Natural killer cell (primary cell): ENCODE measurements around the gene TEX48. TPM values are rescaled to one million over a fixed set of nuclear protein-coding genes. Genes with fewer than 3 reads are reported as not detected.

Experiments used
- ATAC-seq, 3 donors: fragments of 150-1000 bp in 2 of 3; fragments of 200-7000 bp in 1 of 3; cut with Tn5 transposase; 1 replicate in 1 of 3; 2 replicates in 2 of 3; pipeline ENCODE4 v1.10.0; 2021; ENCODE audit warnings: mild to moderate bottlenecking in 2 of 3, moderate library complexity in 2 of 3
- DNase-seq, 2 donors: peaks; one replicate each; pipeline versions ENCODE4 v3.0.0 to v3.0.0-alpha.2; 2013 to 2021; ENCODE audit warnings: mixed read lengths in 1 of 2
- H3K27ac ChIP-seq: one replicate; pipeline ENCODE4 v1.5.1; 2013; ENCODE audit warnings: mild to moderate bottlenecking, low read length
- H3K27me3 ChIP-seq: one replicate; pipeline ENCODE4 v1.6.1; 2013; ENCODE audit warnings: low read length; ENCODE audit not compliant: control insufficient read depth, insufficient read depth
- H3K36me3 ChIP-seq: one replicate; pipeline ENCODE4 v1.6.1; 2013; ENCODE audit warnings: low read length; ENCODE audit not compliant: control insufficient read depth, insufficient read depth
- H3K4me1 ChIP-seq: one replicate; pipeline ENCODE4 v1.6.1; 2013; ENCODE audit warnings: low read length; ENCODE audit not compliant: control insufficient read depth, insufficient read depth
- H3K4me3 ChIP-seq: one replicate; pipeline ENCODE4 v1.5.1; 2013; ENCODE audit warnings: low read length
- H3K9me3 ChIP-seq: one replicate; pipeline ENCODE4 v1.6.1; 2013; ENCODE audit warnings: low read length; ENCODE audit not compliant: control insufficient read depth, insufficient read depth
- H3K27ac Mint-ChIP-seq, 2 donors: one replicate each; pipeline ENCODE4 v1.8.0; 2022; ENCODE audit warnings: mild to moderate bottlenecking in 2 of 2, mixed read lengths in 2 of 2, moderate library complexity in 1 of 2
- H3K27me3 Mint-ChIP-seq, 2 donors: one replicate each; pipeline ENCODE4 v1.8.0; 2022; ENCODE audit warnings: low read depth in 2 of 2, mixed read lengths in 2 of 2
- H3K36me3 Mint-ChIP-seq: one replicate; pipeline ENCODE4 v1.8.0; 2022; ENCODE audit warnings: mixed read lengths
- H3K4me1 Mint-ChIP-seq, 2 donors: one replicate each; pipeline ENCODE4 v1.8.0; 2022; ENCODE audit warnings: mixed read lengths in 2 of 2
- H3K4me3 Mint-ChIP-seq: one replicate; pipeline ENCODE4 v1.8.0; 2022; ENCODE audit warnings: mild to moderate bottlenecking, moderate library complexity, mixed read lengths
- H3K9me3 Mint-ChIP-seq, 2 donors: one replicate each; pipeline ENCODE4 v1.8.0; 2022; ENCODE audit warnings: mixed read lengths in 2 of 2
- WGBS: methylation state at CpG from one replicate; pipeline ENCODE4 v1.1.7; 2013; ENCODE audit warnings: missing lambda C conversion rate; ENCODE audit not compliant: insufficient coverage; 5-methylcytosine and 5-hydroxymethylcytosine counted together
- intact Hi-C: fragments of 100-400 bp; cut with micrococcal nuclease; formaldehyde crosslinking; loops from one replicate; pipeline ENCODE4 v1.14.2; 2022
- total RNA-seq, 4 donors: library from RNA; stranded (reverse); fragments of 120-200 nt in 1 of 4; gene quantifications; one replicate each; pipeline versions ENCODE4 v1.2.3 to v1.2.4, GENCODE V29; 2013 to 2022
- TF ChIP-seq, protein P1 (sequence below): fragments of 200-600 bp; IDR thresholded peaks from one replicate; pipeline ENCODE4 v1.8.0; 2022; ENCODE audit warnings: antibody characterized with exemption

Gene TEX48
- total RNA-seq, 3 donors from 2014 or later (not counting 1 experiment from before 2014, with no cell fraction given), result not detected

DNA sequence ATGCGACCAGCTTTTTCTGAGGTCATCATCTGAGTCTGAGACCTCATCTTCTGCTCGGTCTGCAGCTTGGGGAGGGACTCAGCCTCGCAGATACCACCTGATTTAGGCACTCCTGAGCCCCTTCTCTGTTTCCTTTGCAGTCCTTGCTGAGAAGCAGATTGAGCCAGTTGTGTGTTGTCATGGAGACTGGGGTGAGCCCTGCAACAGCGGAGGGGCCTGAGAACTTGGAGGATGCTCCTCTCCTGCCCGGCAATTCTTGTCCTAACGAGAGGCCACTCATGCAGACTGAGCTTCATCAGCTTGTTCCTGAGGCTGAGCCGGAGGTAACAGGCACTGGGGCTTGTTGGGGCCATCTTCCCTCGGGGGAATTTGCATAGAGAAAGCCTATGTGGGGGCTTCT is 43.6 kb downstream of the TEX48 start:
- intact Hi-C loops, result no loop called here
- H3K4me3 ChIP-seq, result no peak overlapping the region
- H3K27ac ChIP-seq, result no peak overlapping the region
- DNase-seq (no peak), ATAC-seq (no peak)
- 96% methylated on average over 8 of the region's 8 CpGs for WGBS
- H3K36me3 ChIP-seq, result peaks cover 29% of the 10 kb centered on the region
- peaks cover under 1% of the 10 kb centered on the region for H3K36me3 Mint-ChIP-seq
- H3K4me3 Mint-ChIP-seq, result no peak overlapping the region
- H3K27ac Mint-ChIP-seq, result no peak overlapping the region
- no peaks in the 10 kb centered on the region for H3K27me3 Mint-ChIP-seq
- no peaks in the 10 kb centered on the region for H3K27me3 ChIP-seq
- TF ChIP-seq, protein P1, sequence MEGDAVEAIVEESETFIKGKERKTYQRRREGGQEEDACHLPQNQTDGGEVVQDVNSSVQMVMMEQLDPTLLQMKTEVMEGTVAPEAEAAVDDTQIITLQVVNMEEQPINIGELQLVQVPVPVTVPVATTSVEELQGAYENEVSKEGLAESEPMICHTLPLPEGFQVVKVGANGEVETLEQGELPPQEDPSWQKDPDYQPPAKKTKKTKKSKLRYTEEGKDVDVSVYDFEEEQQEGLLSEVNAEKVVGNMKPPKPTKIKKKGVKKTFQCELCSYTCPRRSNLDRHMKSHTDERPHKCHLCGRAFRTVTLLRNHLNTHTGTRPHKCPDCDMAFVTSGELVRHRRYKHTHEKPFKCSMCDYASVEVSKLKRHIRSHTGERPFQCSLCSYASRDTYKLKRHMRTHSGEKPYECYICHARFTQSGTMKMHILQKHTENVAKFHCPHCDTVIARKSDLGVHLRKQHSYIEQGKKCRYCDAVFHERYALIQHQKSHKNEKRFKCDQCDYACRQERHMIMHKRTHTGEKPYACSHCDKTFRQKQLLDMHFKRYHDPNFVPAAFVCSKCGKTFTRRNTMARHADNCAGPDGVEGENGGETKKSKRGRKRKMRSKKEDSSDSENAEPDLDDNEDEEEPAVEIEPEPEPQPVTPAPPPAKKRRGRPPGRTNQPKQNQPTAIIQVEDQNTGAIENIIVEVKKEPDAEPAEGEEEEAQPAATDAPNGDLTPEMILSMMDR, result no peak
- H3K9me3 Mint-ChIP-seq, result no peaks in the 10 kb centered on the region
- H3K4me1 Mint-ChIP-seq, result no peaks in the 10 kb centered on the region
- no peaks in the 10 kb centered on the region for H3K9me3 ChIP-seq
- no peaks in the 10 kb centered on the region for H3K4me1 ChIP-seq

DNA sequence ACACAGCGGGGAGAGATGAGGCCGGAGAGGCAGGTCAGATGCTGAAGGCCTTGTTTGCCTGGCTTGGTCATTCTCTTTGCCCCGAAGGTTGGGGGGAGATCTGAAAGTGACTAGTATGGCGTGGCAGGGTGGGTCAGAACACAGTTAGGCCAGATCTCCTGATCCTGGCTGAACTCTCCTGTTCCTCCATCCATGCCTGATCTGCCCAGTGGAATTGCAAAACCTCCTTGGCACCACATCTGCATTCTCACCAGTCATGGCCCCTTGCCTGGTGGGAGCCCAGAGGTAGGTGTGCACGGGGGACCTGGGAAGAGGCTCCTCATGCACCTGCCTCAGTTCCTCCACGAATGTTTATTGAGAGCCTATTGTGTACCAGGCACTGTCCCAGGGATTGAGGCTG is 47.6 kb downstream of the TEX48 start:
- Mint-ChIP-seq H3K27me3 (no peaks in the 10 kb centered on the region), H3K4me1 (no peaks in the 10 kb centered on the region), H3K4me3 (no peak overlapping the region), H3K36me3 (no peaks in the 10 kb centered on the region), H3K9me3 (no peaks in the 10 kb centered on the region), H3K27ac (no peak overlapping the region)
- no peaks in the 10 kb centered on the region for H3K27me3 ChIP-seq
- H3K36me3 ChIP-seq, result peaks cover 33% of the 10 kb centered on the region
- DNase-seq (no peak), ATAC-seq (no peak)
- H3K27ac ChIP-seq, result no peak overlapping the region
- H3K4me3 ChIP-seq, result no peak overlapping the region
- no peaks in the 10 kb centered on the region for H3K9me3 ChIP-seq
- no peaks in the 10 kb centered on the region for H3K4me1 ChIP-seq
- TF ChIP-seq, protein P1, result no peak
- 98% methylated on average over 6 of the region's 6 CpGs for WGBS
- intact Hi-C loops, result no loop called here

DNA sequence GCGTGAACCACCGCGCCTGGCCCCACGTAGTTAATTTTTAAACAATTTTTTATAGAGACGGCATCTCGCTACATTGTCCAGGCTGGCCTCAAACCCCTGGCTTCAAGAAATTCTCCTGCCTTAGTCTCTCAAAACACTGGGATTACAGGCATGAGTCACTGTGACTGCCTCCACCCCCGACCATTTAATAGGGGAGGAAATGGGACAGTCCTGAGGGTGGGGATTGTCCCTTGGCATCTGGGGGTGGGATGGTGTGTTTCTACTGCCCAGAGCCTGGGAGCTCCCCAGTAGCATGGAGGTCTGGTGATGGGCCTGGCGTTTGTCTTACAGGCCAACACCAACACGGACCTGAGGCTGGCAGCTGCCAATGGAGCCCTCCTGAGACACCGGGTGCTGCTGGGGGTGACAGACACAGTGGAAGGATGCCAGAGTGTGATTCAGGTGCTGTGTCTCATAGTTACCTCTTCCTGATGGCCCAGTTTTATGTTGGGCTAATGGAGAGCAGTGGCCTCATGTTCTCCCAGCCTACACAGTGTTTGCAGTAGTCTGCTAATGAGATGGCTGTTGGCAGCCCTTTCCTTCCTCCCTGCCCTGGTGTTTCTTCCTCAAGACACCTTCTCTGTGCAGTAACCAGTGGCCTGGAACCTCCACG is 48.4 kb downstream of the TEX48 start:
- DNase-seq (no peak), ATAC-seq (no peak)
- no peaks in the 10 kb centered on the region for H3K9me3 ChIP-seq
- no peaks in the 10 kb centered on the region for H3K27me3 ChIP-seq
- no peaks in the 10 kb centered on the region for H3K36me3 Mint-ChIP-seq
- 95% methylated on average over 10 of the region's 11 CpGs for WGBS
- H3K27ac Mint-ChIP-seq, result no peak overlapping the region
- peaks cover 33% of the 10 kb centered on the region for H3K36me3 ChIP-seq
- intact Hi-C loops, result no loop called here
- no peak overlapping the region for H3K27ac ChIP-seq
- TF ChIP-seq, protein P1, result no peak
- H3K4me3 Mint-ChIP-seq, result no peak overlapping the region
- no peak overlapping the region for H3K4me3 ChIP-seq
- H3K9me3 Mint-ChIP-seq, result no peaks in the 10 kb centered on the region
- H3K4me1 Mint-ChIP-seq, result no peaks in the 10 kb centered on the region
- no peaks in the 10 kb centered on the region for H3K27me3 Mint-ChIP-seq
- H3K4me1 ChIP-seq, result no peaks in the 10 kb centered on the region

DNA sequence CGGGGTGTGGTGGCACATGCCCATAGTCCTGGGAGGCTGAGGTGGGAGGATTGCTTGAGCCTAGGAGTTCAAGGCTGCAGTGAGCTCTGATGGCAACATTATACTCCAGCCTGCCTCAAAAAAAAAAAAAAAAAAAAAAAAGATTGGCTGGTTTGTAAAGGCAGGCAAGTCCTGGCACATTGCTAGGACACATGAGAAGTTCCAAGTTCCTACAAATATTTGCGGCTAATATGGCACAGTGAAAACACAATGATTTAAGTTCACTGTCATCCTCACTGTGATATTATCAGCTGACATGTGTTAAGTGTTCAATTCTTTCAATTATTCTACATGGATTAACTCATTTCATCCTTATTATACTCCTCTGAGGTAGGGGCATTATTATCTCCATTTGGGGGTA is 50.8 kb downstream of the TEX48 start:
- no peak for DNase-seq
- no peaks in the 10 kb centered on the region for H3K36me3 Mint-ChIP-seq
- Histone ChIP-seq H3K4me3 (no peak overlapping the region), H3K27me3 (no peaks in the 10 kb centered on the region), H3K9me3 (no peaks in the 10 kb centered on the region), H3K36me3 (peaks cover 37% of the 10 kb centered on the region), H3K27ac (no peak overlapping the region), H3K4me1 (no peaks in the 10 kb centered on the region)
- H3K27me3 Mint-ChIP-seq, result no peaks in the 10 kb centered on the region
- intact Hi-C loops, result no loop called here
- H3K9me3 Mint-ChIP-seq, result no peaks in the 10 kb centered on the region
- ATAC-seq, result no peak
- H3K27ac Mint-ChIP-seq, result no peak overlapping the region
- TF ChIP-seq, protein P1, result no peak
- H3K4me3 Mint-ChIP-seq, result no peak overlapping the region
- peaks cover 0 to 3% of the 10 kb centered on the region in 2 donors for H3K4me1 Mint-ChIP-seq
- 100% methylated on average over 2 of the region's 2 CpGs for WGBS
